Measurements from ENCODE around the gene SMIM33.

GRCh38 chr5:139453683-139454567, 16.9 kb upstream of the SMIM33 start:
- TF ChIP-seq CTCF (IDR thresholded peaks at IDR 0.05) (no peak), EP300 (IDR thresholded peaks at IDR 0.05) (no peak), POLR2AphosphoS5 (IDR thresholded peaks at IDR 0.05) (no peak)

All from sigmoid colon (tissue), 4 donors.